ENCODE results near the gene DPP7. TPM values are rescaled to one million over a fixed set of nuclear protein-coding genes. Genes with fewer than 3 reads are reported as not detected.

DPP7 gene
- total and polyA plus RNA-seq, 9 of the 15 experiments (the other 6 are each of a cell fraction or from before 2014, with no cell fraction given), result 0.99 to 365 (median 132) TPM

DNA sequence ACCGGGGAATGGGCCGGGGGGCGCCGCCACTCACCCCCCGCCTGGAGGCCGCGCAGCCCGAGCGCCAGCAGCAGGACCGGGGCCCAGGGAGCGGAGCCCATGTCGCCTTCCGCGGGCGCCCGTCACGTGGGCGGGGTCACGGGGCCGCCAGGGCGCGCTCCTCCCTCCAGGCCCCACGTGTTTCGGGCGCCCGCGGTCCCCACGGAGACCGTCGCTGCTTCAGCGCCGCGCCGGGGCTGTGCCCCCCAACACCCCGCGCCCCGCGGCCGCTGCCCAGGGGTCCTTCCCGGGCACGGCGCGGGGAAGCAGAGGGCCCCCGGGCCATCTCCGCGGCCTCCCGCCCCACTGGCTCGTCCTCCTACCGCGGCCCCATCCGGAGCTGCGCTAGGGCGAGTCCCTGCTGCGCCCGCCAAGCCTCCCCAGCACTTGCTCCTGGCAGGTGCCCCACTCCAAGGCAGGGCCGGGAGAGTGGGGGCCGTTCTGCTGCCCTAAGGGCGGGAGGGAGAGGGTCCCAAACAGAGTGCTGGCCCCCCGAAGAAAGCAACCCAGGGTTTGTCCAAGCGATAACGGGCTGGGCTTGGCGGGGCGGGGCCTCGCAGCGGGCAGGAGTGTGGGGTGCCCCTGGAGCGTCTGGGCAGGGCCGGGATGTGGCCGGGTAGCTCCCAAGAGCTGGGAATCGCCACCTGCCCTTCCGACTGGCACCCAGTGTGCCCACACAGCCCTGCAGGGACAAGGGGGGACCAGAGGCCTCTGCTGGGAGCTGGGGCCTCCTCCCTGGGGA lies at the start of gene DPP7 (continued):
- TF ChIP-seq, protein P1, sequence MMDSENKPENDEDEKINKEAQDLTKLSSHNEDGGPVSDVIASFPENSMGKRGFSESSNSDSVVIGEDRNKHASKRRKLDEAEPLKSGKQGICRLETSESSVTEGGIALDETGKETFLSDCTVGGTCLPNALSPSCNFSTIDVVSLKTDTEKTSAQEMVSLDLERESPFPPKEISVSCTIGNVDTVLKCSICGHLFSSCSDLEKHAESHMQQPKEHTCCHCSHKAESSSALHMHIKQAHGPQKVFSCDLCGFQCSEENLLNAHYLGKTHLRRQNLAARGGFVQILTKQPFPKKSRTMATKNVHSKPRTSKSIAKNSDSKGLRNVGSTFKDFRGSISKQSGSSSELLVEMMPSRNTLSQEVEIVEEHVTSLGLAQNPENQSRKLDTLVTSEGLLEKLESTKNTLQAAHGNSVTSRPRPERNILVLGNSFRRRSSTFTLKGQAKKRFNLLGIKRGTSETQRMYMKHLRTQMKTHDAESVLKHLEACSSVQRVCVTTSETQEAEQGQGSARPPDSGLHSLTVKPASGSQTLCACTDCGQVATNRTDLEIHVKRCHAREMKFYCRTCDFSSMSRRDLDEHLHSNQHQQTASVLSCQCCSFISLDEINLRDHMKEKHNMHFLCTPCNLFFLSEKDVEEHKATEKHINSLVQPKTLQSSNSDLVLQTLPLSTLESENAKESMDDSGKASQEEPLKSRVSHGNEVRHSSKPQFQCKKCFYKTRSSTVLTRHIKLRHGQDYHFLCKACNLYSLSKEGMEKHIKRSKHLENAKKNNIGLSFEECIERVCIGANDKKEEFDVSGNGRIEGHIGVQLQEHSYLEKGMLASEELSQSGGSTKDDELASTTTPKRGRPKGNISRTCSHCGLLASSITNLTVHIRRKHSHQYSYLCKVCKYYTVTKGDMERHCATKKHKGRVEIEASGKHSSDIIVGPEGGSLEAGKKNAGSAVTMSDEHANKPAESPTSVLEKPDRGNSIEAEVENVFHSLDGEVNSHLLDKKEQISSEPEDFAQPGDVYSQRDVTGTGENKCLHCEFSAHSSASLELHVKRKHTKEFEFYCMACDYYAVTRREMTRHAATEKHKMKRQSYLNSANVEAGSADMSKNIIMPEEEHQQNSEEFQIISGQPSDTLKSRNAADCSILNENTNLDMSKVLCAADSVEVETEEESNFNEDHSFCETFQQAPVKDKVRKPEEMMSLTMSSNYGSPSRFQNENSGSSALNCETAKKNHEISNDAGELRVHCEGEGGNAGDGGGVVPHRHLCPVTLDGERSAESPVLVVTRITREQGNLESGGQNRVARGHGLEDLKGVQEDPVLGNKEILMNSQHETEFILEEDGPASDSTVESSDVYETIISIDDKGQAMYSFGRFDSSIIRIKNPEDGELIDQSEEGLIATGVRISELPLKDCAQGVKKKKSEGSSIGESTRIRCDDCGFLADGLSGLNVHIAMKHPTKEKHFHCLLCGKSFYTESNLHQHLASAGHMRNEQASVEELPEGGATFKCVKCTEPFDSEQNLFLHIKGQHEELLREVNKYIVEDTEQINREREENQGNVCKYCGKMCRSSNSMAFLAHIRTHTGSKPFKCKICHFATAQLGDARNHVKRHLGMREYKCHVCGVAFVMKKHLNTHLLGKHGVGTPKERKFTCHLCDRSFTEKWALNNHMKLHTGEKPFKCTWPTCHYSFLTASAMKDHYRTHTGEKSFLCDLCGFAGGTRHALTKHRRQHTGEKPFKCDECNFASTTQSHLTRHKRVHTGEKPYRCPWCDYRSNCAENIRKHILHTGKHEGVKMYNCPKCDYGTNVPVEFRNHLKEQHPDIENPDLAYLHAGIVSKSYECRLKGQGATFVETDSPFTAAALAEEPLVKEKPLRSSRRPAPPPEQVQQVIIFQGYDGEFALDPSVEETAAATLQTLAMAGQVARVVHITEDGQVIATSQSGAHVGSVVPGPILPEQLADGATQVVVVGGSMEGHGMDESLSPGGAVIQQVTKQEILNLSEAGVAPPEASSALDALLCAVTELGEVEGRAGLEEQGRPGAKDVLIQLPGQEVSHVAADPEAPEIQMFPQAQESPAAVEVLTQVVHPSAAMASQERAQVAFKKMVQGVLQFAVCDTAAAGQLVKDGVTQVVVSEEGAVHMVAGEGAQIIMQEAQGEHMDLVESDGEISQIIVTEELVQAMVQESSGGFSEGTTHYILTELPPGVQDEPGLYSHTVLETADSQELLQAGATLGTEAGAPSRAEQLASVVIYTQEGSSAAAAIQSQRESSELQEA (IDR thresholded peaks at IDR 0.05; ENCODE audit: low read depth), result no peak
- no peak; the same call in 1 of the 2 replicates for TF ChIP-seq EP400 (IDR thresholded peaks at IDR 0.05)
- TF ChIP-seq, protein P2, sequence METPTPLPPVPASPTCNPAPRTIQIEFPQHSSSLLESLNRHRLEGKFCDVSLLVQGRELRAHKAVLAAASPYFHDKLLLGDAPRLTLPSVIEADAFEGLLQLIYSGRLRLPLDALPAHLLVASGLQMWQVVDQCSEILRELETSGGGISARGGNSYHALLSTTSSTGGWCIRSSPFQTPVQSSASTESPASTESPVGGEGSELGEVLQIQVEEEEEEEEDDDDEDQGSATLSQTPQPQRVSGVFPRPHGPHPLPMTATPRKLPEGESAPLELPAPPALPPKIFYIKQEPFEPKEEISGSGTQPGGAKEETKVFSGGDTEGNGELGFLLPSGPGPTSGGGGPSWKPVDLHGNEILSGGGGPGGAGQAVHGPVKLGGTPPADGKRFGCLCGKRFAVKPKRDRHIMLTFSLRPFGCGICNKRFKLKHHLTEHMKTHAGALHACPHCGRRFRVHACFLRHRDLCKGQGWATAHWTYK (CRISPR knock-in tag; IDR thresholded peaks at IDR 0.05), result peak; percentile 51; the same call in 1 of the 2 replicates
- no peak for TF ChIP-seq TFAM (CRISPR knock-in tag; conservative IDR thresholded peaks at IDR 0.05)
- no peak for TF ChIP-seq SPI1 (IDR thresholded peaks at IDR 0.05; ENCODE audit: borderline replicate concordance, low read depth, low read length)
- TF ChIP-seq HMG20B (CRISPR knock-in tag; IDR thresholded peaks at IDR 0.05), result no peak
- no peak; the same call in 1 of the 2 replicates for TF ChIP-seq TCF3 (CRISPR knock-in tag; IDR thresholded peaks at IDR 0.05)
- TF ChIP-seq, protein P3, sequence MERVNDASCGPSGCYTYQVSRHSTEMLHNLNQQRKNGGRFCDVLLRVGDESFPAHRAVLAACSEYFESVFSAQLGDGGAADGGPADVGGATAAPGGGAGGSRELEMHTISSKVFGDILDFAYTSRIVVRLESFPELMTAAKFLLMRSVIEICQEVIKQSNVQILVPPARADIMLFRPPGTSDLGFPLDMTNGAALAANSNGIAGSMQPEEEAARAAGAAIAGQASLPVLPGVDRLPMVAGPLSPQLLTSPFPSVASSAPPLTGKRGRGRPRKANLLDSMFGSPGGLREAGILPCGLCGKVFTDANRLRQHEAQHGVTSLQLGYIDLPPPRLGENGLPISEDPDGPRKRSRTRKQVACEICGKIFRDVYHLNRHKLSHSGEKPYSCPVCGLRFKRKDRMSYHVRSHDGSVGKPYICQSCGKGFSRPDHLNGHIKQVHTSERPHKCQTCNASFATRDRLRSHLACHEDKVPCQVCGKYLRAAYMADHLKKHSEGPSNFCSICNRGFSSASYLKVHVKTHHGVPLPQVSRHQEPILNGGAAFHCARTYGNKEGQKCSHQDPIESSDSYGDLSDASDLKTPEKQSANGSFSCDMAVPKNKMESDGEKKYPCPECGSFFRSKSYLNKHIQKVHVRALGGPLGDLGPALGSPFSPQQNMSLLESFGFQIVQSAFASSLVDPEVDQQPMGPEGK (CRISPR knock-in tag; IDR thresholded peaks at IDR 0.05; ENCODE audit: borderline replicate concordance), result no peak
- TF ChIP-seq ZFP36 (IDR thresholded peaks at IDR 0.05; ENCODE audit: low read depth, low read length, partially characterized antibody), result no peak
- TF ChIP-seq ESRRA (IDR thresholded peaks at IDR 0.05; ENCODE audit: borderline replicate concordance, low read depth), result no peak
- no peak for TF ChIP-seq ZNF316 (IDR thresholded peaks at IDR 0.05)
- TF ChIP-seq, protein P4, sequence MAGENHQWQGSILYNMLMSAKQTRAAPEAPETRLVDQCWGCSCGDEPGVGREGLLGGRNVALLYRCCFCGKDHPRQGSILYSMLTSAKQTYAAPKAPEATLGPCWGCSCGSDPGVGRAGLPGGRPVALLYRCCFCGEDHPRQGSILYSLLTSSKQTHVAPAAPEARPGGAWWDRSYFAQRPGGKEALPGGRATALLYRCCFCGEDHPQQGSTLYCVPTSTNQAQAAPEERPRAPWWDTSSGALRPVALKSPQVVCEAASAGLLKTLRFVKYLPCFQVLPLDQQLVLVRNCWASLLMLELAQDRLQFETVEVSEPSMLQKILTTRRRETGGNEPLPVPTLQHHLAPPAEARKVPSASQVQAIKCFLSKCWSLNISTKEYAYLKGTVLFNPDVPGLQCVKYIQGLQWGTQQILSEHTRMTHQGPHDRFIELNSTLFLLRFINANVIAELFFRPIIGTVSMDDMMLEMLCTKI (IDR thresholded peaks at IDR 0.05; ENCODE audit: partially characterized antibody), result no peak
- TF ChIP-seq SMC3 (conservative IDR thresholded peaks at IDR 0.05; ENCODE audit: insufficient read depth, low read depth, low read length), result no peak
- no peak for TF ChIP-seq ZNF79 (CRISPR knock-in tag; IDR thresholded peaks at IDR 0.05; ENCODE audit: low read depth)
- no peak for TF ChIP-seq ETV1 (tag; conservative IDR thresholded peaks at IDR 0.05; ENCODE audit: low read depth)

Data from K562 (cell line).